ENCODE data around the gene RAB30.

RAB30 gene

DNA sequence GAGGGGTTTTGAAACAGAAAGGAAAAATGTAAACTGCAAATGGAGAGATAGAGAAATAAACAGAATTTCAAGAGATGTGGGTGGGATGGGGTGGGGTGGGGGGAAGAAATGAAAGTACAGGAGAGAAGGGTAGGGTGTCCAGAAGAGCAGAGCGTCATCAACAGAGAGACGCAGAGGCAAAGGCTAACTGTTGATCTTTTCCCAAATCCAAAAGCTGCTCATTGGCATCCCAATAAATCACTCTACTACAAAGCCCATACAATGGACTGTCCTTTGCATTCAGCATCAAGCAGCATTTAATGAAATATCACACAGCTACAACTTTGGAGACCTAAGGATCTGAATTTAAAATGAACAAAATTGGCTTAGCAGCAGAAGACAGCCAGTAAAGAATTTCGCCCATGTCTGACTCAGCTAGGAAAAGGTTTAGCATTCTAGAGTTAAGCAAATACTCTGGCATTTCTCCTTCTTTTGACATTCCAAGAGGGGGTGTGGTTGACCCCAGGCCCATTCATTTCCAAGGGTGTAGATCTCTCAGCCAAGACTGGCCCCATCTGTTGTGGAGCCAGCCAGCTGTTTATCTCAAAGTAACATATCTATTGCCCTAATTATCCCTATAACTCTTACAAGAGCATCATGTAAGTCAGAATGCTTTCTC is 1.5 kb downstream of the RAB30 start:
- DNase-seq = no peak

- no peak for DNase-seq
Observed at GRCh38 chr11:83069441-83070043, 2.2 kb downstream of the RAB30 start.

GRCh38 chr11:83068568-83068967 is 3.1 kb downstream of the RAB30 start:
- DNase-seq = no peak

- no peak for DNase-seq
Observed at GRCh38 chr11:83064011-83064410, 7.7 kb downstream of the RAB30 start.

- no peak for DNase-seq
Observed at GRCh38 chr11:83063073-83063754, 8.5 kb downstream of the RAB30 start.

GRCh38 chr11:83061883-83062282 is 9.8 kb downstream of the RAB30 start:
- no peak for DNase-seq

DNA sequence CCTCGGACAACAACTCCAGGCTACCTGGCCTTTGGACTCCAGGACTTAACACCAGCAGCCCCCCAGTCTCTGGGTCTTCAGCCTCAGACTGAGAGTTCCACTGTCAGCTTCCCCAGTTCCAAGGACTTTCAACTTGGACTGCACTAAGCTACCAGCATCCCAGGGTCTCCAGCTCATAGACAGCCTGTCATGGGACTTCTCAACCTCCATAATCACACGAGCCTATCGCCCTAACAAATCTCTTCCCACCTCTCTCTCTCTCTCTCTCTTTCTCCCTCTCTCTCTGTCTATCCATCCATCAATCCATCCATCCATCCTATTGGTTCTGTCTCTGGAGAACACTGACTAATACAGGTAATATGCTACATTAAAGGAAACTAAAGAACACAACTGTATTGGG is 10.7 kb downstream of the RAB30 start:
- no peak for DNase-seq

- DNase-seq = no peak
Observed at GRCh38 chr11:83057721-83058120, 14.0 kb downstream of the RAB30 start.

DNA sequence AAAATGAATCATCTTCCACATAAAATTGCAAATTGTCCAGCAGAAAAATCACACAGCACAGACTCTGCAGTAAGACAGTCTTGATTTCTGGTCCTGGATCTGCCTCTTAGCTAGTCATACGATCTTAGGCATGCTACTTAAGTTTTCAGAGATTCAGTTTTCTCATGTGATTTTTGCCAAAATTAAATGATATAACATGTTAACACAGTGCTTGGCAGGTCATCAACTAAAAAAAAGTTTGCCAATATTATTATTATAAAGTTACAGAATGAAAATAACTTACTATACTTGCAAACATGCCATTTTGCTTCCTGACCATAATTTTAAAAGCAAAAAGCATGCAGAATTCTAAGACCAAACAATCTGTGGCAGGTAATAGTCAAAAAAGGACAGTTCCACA is 15.1 kb downstream of the RAB30 start:
- no peak for DNase-seq

DNA sequence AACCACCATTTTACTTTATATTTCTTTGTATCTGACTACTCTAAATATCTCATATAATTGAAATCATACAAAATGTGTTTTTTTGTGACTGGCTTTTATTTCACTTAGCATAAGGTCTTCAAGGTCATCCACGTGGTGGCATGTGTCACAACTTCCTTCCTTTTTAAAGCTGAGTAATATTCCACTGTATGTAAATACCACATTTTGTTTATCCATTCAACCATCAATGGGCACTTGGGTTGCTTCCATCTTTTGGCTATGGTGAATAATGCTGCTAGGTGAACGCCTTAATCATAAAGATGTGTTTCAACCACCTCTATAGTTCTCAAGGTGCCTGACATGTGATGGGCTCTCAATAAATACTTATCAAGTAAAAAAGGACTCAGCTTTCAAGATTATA is 15.5 kb downstream of the RAB30 start:
- no peak for DNase-seq

- DNase-seq = no peak
Observed at GRCh38 chr11:83054904-83055380, 16.8 kb downstream of the RAB30 start.

DNA sequence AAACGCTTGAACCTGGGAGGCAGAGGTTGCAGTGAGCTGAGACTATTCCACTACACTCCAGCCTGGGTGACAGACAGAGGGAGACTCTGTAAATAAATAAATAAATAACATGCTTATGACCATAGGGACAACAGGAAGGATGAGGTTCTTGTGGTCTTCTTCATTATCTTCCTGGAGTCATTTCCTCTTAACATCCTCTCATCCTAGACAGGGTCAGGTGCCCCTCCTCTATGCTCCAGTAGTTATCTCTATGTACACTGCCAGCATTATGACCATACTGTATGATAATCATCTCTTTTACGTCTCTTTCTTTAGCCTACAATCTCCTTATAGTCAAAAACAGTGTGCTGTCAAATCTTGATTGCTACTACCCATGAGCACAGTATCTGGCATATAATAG is 17.7 kb downstream of the RAB30 start:
- DNase-seq = no peak

- DNase-seq = no peak
Observed at GRCh38 chr11:83051760-83052671, 19.7 kb downstream of the RAB30 start.

DNA sequence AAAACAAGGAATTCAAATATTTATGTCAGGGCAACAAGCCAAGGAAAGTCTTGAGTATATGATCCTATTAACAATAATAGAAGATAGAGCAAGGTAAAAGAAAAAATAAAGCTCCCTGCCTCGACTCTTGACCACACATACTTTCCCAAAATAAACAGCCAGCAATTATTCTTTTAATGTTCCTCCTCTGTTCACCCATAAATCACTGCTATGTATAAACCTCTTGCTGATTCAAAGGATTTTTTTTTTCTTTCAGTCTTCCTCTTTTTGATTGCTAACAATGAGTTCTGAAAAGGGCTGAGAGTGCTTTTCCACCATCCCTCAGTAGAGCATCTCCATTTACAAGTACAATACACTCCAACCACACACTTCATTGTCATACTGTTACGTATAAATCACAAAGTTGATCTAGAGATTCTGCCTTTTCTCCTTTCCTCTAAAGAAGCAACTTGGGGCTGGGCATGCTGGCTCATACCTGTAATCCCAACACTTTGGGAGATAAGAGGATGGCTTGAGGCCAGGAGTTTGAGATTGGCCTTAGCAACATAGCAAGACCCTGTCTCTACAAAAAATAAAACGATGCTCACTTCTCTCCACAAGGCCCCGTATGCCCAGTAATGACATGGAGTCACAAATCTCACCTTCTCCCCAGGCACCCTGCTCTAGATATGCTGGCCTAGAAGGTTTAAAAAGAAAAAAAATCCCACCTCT is 24.0 kb downstream of the RAB30 start:
- DNase-seq = no peak

DNA sequence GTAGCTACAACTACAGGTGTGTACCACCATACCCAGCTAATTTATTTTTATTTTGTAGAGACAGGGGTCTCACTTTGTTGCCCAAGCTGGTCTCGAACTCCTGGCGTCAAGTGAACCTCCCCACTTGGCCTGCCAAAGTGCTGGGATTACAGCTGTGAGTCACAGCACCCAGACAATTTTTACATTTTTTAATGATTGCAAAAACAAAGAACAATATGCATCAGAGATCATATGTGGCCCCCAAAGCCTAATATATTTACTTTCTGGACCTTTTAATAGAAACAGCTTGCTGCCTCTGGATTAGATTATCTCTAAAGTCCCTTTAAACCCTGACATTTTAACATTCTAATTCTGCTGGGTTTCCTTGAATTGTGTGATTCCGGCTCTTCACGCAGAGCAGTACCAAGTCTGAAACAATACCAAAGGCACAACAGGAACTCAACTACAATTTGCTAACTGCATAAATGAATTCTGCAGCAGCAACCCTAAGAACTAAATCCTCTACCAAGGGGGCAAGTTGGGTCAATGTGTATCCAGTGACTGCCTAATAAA is 25.0 kb downstream of the RAB30 start:
- DNase-seq = no peak

DNA sequence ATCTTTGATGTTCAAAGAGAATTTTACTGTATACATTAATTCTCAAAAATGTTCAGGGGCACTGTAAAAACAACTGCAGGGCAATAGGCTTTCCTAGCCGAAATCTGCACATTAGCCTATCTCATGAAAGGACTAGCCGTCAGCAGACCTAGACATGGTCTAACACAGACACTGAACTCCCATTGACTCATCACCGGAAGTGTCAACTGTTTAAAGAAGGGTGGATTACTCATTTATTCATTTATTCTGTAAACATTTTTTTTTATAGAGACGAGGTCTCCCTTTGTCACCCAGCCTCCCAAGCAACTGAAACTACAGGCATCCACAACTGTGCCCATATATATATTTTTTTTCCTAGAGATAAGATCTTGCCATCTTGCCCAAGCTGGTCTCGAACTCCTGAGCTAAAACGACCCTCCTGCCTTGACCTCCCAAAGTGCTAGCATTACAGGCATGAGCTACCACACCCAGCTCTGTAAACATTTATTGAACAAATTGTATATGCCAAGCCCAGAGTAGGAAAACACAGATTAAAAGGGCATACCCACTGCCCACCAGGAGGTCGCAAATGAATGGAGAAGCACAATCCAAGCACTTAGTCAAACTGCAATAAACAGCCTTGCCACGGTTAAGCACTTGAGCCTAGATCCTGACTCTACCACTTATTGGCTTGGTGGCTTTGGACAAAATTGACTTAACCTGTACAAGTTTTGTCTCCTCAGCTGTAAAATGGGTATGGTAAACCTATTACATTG is 26.6 kb downstream of the RAB30 start:
- no peak for DNase-seq

- no peak for DNase-seq
Observed at GRCh38 chr11:83042964-83043711, 28.6 kb downstream of the RAB30 start.

- DNase-seq = no peak
Observed at GRCh38 chr11:83041126-83041525, 30.6 kb downstream of the RAB30 start.

DNA sequence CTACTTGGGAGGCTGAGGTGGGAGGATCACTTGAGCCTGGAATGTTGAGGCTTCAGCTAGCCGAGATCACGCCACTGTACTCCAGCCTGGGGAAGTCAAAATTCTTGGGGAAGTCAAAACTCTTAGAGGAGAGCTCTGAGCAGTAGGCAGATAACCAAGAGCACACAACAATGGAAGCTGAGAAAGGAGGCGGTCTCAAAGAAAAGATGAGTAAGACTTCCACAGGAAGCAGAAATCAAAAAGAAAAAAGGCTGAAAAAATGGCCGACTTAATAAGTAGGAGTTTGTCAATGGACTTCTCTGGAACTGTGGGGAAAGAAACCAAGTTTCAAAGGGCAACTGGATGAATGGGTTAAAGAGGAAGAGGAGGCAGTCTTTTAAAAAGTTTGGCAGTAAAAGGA is 32.1 kb downstream of the RAB30 start:
- DNase-seq = no peak

- no peak for DNase-seq
Observed at GRCh38 chr11:83037877-83038276, 33.8 kb downstream of the RAB30 start.

DNA sequence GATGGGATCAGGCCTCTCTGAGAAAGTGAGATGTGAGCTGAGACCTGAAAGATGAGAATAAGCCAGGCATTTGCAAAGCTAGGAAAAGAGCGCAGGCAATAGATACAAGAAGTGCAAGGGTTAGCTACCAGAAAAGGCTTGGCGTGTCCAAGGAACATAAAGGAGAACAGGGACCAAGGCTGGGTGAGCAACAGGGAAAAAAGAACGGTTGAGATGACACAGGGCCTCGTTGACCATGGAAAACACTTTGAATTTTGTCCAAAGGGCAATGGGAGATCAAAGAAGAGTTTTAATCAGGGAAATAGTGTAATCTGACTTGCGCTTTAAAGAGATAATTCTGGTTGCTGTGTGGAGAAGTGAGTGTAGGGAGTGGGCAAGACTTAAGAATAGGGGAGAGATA is 35.0 kb downstream of the RAB30 start:
- DNase-seq = no peak

Measured in NCI-H526 (cell line).